ENCODE data around the gene RPS24. TPM values are rescaled to one million over a fixed set of nuclear protein-coding genes. Genes with fewer than 3 reads are reported as not detected.

Gene RPS24
- total and polyA plus RNA-seq, 2 of the 8 experiments (the other 6 are each of a cell fraction or from before 2014, with no cell fraction given), result 2,128 to 3,943 TPM

GRCh38 chr10:78009662-78010061 is 24.0 kb upstream of the RPS24 start:
- FAIRE-seq (no peak), DNase-seq (ENCODE audit: low read depth in 1 of 2, low spot score in 2 of 2) (no peak)
- H2AFZ ChIP-seq (ENCODE audit: low read length), result no peak overlapping the region
- no peak overlapping the region for H3K4ac ChIP-seq (replicated peaks; ENCODE audit: insufficient read length, low read depth, low read length)
- H4K91ac ChIP-seq (replicated peaks; ENCODE audit: insufficient read length, low read length), result no peak overlapping the region
- no peak overlapping the region for H2BK120ac ChIP-seq (replicated peaks; ENCODE audit: low read depth, low read length)
- no peak overlapping the region for H2BK5ac ChIP-seq (ENCODE audit: low read depth, low read length)
- H3K23me2 ChIP-seq (ENCODE audit: low read depth, low read length), result no peaks in the 10 kb centered on the region
- H3K36me3 ChIP-seq (ENCODE audit: control insufficient read depth in 2 of 4, insufficient read depth in 4 of 4, low read length in 3 of 4), result peaks cover 36 to 83% (median 69%) of the 10 kb centered on the region in 4 experiments
- H3K79me2 ChIP-seq (ENCODE audit: control insufficient read depth in 1 of 2, insufficient read depth in 2 of 2, low read length in 2 of 2), result no peaks in the 10 kb centered on the region
- peaks cover 0 to 1% of the 10 kb centered on the region in 2 experiments for H4K20me1 ChIP-seq (replicated peaks in 1 of 2; ENCODE audit: control insufficient read depth in 1 of 2, insufficient read depth in 2 of 2, low read length in 2 of 2)
- H3K4me3 ChIP-seq (ENCODE audit: extremely low read depth in 1 of 4, insufficient read depth in 2 of 4, low read depth in 3 of 4, low read length in 4 of 4), result no peak overlapping the region
- H3K4me2 ChIP-seq (ENCODE audit: insufficient read depth in 1 of 2, low read depth in 2 of 2, low read length in 2 of 2), result no peak overlapping the region
- H4K8ac ChIP-seq (ENCODE audit: extremely low read depth, insufficient read depth, low read length), result no peak overlapping the region
- no peak overlapping the region for H2BK15ac ChIP-seq (ENCODE audit: low read length)
- no peak overlapping the region for H3K23ac ChIP-seq (ENCODE audit: insufficient read length)
- H4K5ac ChIP-seq (ENCODE audit: insufficient read length, low read depth, low read length), result no peak overlapping the region
- no peaks in the 10 kb centered on the region for H3K27me3 ChIP-seq (replicated peaks in 1 of 4; ENCODE audit: control insufficient read depth in 3 of 4, extremely low read depth in 1 of 4, insufficient read depth in 3 of 4, low read length in 3 of 4)
- no peak overlapping the region; a peak in 1 of 7 replicates for H3K9ac ChIP-seq (replicated peaks in 1 of 4; ENCODE audit: extremely low read depth in 1 of 4, low read depth in 3 of 4, low read length in 3 of 4)
- H3K9me3 ChIP-seq (ENCODE audit: insufficient read depth in 2 of 2, low read depth in 1 of 2, low read length in 1 of 2), result no peaks in the 10 kb centered on the region
- H3K4me1 ChIP-seq (replicated peaks in 1 of 4; ENCODE audit: control insufficient read depth in 3 of 4, insufficient read depth in 4 of 4, low read length in 3 of 4), result no peaks in the 10 kb centered on the region
- no peak overlapping the region for H3K14ac ChIP-seq (ENCODE audit: insufficient read length)
- H3K79me1 ChIP-seq (ENCODE audit: low read depth, low read length), result no peaks in the 10 kb centered on the region
- 95% methylated on average over 6 of the region's 6 CpGs; no CpG with 5 or more reads in 1 of the 2 experiments for WGBS, 2 experiments (ENCODE audit: extremely low coverage in 1 of 2, insufficient coverage in 1 of 2, insufficient read length in 1 of 2, insufficient replicate concordance in 2 of 2, low coverage in 1 of 2, low lambda C conversion rate in 2 of 2, missing lambda C conversion rate in 1 of 2)
- no peak overlapping the region for H2BK20ac ChIP-seq (ENCODE audit: low read length)
- POLR2A ChIA-PET (ENCODE audit: partially characterized antibody), result no interaction called here
- CTCF ChIA-PET (ENCODE audit: partially characterized antibody), result interaction anchor here (1.1 kb wide), 1 partner anchor 21 kb away, joined by 3 read pairs; no protein-coding TSS in a partner anchor
- H2BK12ac ChIP-seq (ENCODE audit: low read depth, low read length), result no peak overlapping the region
- no peak overlapping the region for H3K18ac ChIP-seq (ENCODE audit: extremely low read depth, low read length)
- no peak overlapping the region for H3K27ac ChIP-seq (ENCODE audit: low read depth, low read length)
- no peak overlapping the region for H3K56ac ChIP-seq (replicated peaks; ENCODE audit: insufficient read length, low read depth, low read length)
- H2AK5ac ChIP-seq (ENCODE audit: low read depth, low read length), result no peak overlapping the region
- TF ChIP-seq KDM4A (IDR thresholded peaks at IDR 0.05; ENCODE audit: low read depth, low read length, severe bottlenecking) (no peak), TAF7 (optimal IDR thresholded peaks at IDR 0.05; ENCODE audit: borderline replicate concordance, low read depth, low read length) (no peak), SP4 (IDR thresholded peaks at IDR 0.05; ENCODE audit: low read length) (no peak), SIRT6 (IDR thresholded peaks at IDR 0.05; ENCODE audit: low read length) (no peak), GTF2F1 (IDR thresholded peaks at IDR 0.05; ENCODE audit: borderline replicate concordance, low read depth, low read length) (no peak), BCL11A (IDR thresholded peaks at IDR 0.05; ENCODE audit: low read depth in 2 of 2, low read length in 2 of 2) (no peak), RFX5 (IDR thresholded peaks at IDR 0.05; ENCODE audit: borderline replicate concordance, low read depth, low read length) (no peak), BRCA1 (IDR thresholded peaks at IDR 0.05; ENCODE audit: low read depth, low read length) (no peak), RXRA (IDR thresholded peaks at IDR 0.05; ENCODE audit: insufficient read depth, low read depth, low read length) (no peak), POU5F1 (IDR thresholded peaks at IDR 0.05; ENCODE audit: low read depth, low read length) (no peak)
